Body of pancreas (tissue), 4 donors: ENCODE results near the gene NHERF2.

ENCODE experiments used
- POLR2A ChIP-seq, 3 donors: fragments of 450-650 bp; IDR thresholded peaks; one replicate each; pipeline ENCODE4 v1.6.1; 2016; ENCODE audit warnings: antibody characterized with exemption in 3 of 3, mild to moderate bottlenecking in 2 of 3
- TF ChIP-seq, protein P1 (sequence below), 7 experiments: fragments of 450-650 bp in 4 of 7; fragments of 200-600 bp in 3 of 7; sonication (generic) in 3 of 7; IDR thresholded peaks; one replicate each; pipeline ENCODE4 v1.5.1; 2016 to 2019; ENCODE audit warnings: antibody characterized with exemption in 7 of 7

DNA sequence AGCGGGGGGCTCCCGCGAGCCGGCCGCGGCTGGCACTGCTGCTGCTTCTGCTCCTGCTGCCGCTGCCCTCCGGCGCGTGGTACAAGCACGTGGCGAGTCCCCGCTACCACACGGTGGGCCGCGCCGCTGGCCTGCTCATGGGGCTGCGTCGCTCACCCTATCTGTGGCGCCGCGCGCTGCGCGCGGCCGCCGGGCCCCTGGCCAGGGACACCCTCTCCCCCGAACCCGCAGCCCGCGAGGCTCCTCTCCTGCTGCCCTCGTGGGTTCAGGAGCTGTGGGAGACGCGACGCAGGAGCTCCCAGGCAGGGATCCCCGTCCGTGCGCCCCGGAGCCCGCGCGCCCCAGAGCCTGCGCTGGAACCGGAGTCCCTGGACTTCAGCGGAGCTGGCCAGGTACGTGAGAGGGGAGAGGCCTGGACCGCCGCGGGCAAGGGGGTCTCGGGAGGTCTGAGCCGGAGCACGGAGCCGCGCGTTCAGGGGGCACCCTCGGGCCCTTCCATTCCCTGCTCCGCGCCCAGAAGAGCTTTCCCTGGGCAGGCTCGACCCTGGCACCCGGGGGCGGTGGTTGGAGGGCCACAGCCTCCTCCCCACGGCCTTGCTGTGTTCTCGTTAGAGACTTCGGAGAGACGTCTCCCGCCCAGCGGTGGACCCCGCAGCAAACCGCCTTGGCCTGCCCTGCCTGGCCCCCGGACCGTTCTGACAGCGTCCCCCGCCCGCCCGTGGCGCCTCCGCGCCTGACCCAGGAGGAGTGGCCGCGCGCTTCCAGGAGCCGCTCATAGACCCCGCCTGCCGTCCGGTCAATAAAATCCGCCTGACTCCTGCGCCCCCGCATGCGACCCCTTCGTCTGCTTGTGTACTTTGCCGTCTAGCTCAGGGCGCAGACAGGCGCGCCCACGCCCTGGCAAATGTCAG lies 6.5 kb upstream of the NHERF2 start:
- TF ChIP-seq, protein P1, sequence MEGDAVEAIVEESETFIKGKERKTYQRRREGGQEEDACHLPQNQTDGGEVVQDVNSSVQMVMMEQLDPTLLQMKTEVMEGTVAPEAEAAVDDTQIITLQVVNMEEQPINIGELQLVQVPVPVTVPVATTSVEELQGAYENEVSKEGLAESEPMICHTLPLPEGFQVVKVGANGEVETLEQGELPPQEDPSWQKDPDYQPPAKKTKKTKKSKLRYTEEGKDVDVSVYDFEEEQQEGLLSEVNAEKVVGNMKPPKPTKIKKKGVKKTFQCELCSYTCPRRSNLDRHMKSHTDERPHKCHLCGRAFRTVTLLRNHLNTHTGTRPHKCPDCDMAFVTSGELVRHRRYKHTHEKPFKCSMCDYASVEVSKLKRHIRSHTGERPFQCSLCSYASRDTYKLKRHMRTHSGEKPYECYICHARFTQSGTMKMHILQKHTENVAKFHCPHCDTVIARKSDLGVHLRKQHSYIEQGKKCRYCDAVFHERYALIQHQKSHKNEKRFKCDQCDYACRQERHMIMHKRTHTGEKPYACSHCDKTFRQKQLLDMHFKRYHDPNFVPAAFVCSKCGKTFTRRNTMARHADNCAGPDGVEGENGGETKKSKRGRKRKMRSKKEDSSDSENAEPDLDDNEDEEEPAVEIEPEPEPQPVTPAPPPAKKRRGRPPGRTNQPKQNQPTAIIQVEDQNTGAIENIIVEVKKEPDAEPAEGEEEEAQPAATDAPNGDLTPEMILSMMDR (IDR thresholded peaks at IDR 0.05), result no peak
- no peak for TF ChIP-seq POLR2A (IDR thresholded peaks at IDR 0.05)
